ENCODE measurements around the gene GORAB.

GORAB gene

DNA sequence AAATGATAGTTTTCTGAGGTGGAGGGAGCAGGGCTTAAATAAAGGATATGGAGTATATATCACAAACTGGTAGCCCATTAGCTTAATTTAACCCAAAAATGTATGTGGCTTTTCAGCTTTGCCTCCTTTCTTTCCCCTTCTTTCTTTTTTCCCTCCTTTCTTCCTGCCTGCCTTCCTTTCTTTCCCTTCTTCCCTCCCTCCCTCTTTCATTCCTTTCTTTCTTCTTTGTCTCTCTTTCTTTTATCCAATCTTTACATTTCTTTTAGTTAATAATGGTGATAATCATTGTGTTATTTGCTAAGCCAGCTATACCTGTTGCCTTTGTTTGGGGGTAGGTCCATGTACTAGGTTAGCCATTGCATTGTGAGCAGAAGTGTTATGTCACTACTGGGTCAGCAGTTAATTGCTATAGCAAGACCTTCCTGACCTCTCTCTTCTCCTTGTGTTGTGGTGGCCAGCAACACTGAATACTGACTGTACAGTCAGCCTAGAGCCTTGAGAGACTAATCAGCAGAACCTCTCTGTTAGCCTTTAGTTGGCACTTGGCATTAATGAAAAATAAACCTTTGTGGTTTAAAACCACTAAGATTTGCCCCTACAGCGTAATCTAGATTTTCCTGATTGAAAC is 5.1 kb downstream of the GORAB start:
- DNase-seq (ENCODE audit: extremely low spot score, insufficient read length, low read depth) = no peak
- no peak for FAIRE-seq

DNA sequence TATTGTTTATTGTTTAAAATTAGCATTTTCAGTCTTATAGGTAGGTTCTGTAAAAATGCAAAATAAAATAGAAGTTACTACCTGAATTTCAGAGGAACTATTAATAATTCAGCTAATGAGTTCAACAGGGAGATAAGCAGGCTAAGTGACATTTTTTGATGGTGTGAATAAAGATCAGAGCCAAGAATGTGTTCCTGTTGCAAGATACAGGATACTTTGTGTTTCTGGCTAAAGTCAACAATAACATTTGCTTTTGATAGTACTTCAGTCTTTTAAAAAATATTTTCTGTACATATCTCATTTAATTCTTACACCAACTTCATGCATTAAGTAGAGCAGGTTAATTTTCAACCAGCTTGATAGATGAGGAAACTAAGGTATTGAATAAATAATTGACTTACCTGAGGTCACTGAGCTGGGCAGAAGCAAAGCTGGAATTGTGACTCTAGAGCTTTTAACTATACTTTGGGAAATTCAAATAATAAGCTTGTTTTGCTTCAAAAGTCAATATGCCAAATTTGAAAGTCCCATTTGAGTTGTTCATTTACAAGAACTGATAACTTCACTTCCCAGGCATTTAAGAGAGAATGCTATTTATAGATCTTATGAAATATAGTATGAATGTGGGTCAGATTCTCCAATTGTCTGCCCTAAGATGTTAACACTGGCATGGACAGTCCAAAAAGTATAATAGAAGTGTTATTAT is 6.0 kb downstream of the GORAB start:
- FAIRE-seq (no peak), DNase-seq (ENCODE audit: extremely low spot score, insufficient read length, low read depth) (no peak)

DNA sequence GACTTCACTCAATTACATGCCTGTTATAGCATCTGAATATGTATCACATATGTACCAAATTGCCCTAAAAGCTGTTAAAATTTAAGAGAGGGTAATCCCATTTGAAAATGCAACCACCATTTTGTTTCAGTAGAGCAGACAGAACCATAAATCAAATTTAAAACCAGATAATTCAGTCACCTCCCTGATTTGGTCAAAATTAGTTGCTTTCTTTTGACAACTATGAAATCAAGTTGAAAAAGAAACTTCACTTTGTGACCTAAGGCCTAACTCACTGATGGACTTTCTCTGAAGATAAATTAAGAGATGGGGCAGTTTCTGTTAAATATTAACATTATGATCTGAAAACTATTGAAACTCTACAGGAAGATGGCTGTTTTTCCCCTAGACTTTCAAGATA is 6.7 kb downstream of the GORAB start:
- FAIRE-seq = no peak
- DNase-seq (ENCODE audit: extremely low spot score, insufficient read length, low read depth) = no peak

DNA sequence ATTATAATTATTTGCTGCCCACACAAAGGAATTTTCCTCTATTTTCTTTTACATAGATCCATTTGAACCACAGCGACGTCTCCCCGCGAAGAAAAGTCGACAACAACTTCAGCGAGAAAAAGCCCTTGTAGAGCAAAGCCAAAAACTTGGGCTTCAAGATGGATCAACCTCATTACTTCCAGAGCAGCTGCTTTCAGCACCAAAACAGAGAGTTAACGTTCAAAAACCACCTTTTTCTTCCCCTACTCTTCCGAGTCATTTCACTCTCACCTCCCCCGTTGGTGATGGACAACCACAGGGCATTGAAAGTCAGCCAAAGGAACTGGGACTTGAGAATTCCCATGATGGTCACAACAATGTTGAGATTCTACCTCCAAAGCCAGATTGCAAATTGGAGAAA is 7.2 kb downstream of the GORAB start:
- FAIRE-seq (no peak), DNase-seq (ENCODE audit: extremely low spot score, insufficient read length, low read depth) (no peak)

DNA sequence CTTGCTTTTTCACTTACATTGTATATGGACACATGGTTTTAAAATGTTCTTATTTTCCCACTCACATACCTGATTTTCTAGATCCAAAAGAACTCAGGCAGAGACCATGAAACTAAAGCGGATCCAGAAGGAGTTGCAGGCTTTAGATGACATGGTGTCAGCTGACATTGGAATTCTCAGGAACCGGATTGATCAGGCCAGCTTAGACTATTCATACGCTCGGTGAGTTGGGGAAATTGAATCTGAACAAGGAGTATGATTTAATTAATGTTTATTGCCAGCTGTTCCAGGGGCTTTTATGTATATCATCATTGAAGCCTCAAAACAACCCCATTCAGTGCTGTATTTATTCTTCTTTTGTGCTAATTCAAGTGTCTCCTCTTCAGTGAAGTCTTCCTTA is 12.7 kb downstream of the GORAB start:
- FAIRE-seq (no peak), DNase-seq (ENCODE audit: extremely low spot score, insufficient read length, low read depth) (no peak)

DNA sequence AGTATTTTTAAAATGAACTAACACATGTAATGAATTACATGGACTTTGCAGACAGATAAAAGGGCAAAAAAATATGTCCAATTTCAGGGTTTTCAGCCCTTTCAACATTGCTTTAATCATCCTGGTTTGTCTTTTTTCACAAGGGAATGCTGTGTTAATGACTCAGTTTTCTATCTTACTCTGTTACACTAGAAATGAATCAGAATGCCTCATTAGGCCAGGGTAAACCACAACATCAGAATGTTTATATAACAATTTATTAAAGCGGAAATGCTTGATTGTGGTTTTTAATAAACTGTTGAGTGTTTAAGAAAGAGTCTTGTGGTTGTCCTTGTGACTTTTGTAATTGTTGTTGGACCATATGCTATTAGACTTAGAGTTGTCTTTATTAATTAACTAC is 13.5 kb downstream of the GORAB start:
- DNase-seq (ENCODE audit: extremely low spot score, insufficient read length, low read depth) (no peak), FAIRE-seq (no peak)

DNA sequence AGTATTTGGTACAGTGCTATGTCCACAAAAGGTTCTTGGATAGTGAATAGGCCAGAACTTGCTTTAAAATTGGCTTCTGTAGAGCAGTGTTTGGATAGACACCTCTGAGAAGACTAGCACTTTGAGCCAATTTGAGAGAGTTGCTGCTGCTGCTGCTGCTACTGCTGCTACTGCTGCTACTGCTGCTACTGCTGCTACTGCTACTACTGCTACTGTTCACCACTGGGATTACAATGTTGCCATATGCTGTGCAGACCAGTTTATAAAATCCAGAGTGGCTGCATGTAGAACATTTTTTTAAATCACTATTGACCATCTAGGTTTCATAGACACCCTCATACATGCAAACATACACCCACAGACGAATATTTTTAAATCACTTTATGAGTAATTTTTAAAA is 15.3 kb downstream of the GORAB start:
- FAIRE-seq = no peak
- no peak for DNase-seq (ENCODE audit: extremely low spot score, insufficient read length, low read depth)

DNA sequence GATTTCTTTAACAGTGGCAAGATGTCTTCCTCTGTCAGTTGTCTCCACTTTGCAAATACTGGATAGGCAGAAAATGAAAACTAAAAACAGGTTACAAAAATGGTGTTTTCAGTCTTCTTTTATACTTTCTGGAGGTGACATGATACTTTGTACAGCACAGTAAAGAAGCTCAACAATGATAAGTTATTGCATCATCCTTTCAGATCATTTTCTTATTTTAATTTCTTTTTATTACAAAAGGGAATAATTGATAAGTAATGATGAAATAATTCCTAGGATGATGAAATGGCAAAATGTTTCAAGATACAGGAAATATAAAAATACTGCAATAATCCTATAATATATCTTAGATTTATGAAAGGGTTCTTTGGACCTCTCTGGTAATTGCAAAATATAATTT is 16.5 kb downstream of the GORAB start:
- FAIRE-seq (no peak), DNase-seq (ENCODE audit: extremely low spot score, insufficient read length, low read depth) (no peak)

DNA sequence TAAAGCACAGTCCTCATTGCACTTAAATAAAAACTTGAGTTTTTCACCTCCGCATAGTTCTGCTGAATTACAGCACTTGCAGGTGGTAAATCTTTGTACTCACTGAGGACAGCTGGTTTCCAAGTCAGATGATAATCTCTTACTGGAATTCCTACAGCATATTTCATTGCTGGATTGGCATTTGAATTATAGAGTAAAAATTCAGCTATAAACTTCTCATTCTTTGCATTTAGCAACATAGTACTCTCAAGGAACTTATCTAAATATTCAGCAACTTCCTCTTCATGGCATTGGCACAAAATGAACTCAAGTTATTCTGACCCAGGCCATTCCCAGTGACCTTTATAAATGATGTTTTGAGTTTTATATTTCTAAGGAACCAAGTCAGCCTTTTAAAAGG is 23.4 kb downstream of the GORAB start:
- DNase-seq (ENCODE audit: extremely low spot score, insufficient read length, low read depth) = no peak
- no peak for FAIRE-seq

DNA sequence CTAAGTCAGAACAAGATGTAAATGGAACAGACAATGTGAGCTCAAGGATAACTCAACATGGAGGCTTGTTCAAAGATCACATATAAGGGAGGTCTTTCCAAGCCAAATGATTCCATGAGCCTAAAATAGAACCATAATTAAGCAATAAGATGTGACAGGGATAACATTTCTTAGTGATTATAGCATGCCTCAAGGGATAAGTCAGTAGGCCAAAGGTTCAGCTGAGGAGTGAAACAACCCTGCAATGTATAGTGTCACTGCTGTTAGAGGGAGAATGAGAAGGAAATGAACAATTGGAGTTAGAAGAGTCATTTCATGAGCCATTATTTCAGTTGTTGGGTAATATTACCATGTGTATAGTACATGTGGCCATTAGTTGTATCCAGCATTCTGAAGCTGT is 25.0 kb downstream of the GORAB start:
- DNase-seq (ENCODE audit: extremely low spot score, insufficient read length, low read depth) = no peak
- FAIRE-seq = no peak

DNA sequence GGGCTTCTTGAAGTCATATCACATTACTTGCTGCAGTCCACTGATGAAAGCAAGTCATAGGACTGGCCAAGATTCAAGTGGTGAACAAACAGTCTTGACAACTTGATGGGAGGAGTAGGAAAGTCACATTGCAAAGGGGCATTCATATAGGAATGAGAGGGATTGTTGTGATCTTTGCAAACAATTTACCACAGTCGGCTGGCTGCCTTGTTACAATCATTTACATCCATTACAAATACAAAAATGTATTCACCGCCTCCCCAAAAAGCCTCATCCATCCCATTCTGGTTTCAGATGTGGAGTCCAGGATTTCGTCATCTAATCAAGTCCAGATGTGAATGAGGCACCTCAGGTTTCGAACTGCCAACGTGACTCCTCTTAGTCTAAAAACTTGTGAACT is 26.8 kb downstream of the GORAB start:
- FAIRE-seq = no peak
- no peak for DNase-seq (ENCODE audit: extremely low spot score, insufficient read length, low read depth)

DNA sequence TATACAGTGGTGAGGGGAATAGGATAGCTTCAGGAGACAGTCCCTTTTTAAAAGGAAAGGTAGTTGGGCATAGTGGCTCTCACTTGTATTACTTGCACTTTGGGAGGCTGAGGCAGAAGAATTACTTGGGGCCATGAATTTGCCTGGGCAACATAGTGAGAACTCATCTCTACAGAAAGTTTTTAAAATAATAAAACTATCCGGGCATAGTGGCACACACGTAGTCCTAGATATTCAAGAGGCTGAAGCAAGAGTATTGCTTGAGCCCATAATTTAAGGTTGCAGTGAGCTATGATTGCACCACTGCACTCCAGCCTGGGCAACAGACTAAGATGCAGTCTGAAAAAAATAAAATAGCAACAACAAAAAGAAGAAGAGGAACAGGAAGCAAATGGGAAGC is 27.2 kb downstream of the GORAB start:
- FAIRE-seq (no peak), DNase-seq (ENCODE audit: extremely low spot score, insufficient read length, low read depth) (no peak)

DNA sequence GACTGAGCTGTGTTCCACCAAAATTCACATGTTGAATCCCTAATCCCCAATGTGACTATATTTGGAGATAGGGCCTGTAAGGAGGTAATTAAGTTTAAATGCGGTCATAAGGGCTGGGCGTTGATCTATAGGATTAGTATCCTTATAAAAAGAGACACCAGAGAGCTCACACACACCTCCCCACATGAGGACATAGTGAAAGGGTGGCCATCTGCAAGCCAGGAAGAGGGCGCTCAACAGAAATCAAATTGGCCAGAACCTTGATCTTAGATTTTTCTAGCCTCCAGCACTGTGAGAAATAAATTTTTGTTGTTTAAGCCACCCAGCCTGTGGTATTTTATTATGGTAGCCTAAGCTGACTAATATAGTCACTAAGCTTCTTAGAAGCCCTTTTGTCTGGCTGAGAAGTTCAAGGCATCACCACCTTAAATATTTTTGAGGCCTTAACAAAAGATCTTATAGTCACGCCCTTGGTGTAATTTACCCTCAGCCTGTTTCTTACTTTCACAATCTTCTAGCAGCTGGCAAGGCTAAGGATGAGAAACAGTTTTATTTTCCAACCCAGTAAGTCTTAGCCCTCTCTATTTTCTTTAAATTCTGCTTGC is 28.8 kb downstream of the GORAB start:
- FAIRE-seq = no peak
- DNase-seq (ENCODE audit: extremely low spot score, insufficient read length, low read depth) = no peak

DNA sequence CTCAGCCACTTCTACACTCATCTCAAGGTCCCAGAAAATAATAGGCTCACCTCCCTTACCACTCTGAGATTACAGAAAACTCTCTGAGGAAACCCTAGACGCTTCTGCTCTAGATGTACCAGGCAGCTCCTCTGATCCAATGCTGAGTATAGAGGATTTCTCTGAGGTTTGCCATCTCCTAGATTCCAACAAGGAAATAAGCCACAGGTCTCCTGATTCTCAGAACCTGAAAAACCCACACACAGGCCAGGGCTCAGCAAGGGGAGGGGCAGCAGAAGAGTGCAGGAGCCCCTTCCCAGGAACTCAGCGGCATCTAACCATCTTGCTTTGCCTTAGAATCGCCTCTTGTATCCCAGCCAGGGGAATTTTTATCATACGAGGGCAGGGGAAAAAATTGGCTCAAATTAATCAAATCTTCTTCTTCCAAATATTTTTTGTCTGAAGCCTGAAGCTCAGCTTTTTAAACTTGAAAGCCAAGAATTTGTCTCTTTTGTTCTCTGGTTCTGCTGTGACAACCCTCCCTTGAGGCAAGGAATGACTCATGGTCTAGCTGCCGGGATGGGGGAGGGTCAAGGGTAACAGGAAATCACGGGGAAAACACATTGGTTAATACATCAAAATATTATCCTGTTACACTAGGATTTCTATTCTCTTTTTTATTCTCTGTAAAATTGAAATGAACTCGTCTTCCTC is 30.8 kb downstream of the GORAB start:
- DNase-seq (ENCODE audit: extremely low spot score, insufficient read length, low read depth) = peak; percentile 5
- FAIRE-seq = no peak

DNA sequence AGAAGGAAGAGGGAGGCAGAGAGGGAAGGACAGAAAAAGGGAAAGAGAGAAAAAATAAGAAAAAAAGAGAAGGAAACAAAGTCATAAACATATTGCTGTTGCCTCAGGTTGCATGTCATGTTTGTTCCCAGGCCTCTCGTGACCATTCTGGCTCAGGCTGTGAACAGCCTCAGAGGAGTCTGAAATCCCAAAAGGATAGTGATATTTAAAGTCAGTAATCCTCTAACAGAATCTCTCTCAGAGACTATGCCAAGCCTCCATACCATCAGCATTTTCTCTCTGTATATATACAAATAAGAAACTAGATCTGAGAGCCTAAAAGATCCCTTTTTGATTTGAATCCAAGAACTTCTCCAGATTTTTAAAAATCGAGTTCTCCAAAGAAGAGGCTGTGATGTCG is 35.2 kb downstream of the GORAB start:
- FAIRE-seq = no peak
- DNase-seq (ENCODE audit: extremely low spot score, insufficient read length, low read depth) = no peak

DNA sequence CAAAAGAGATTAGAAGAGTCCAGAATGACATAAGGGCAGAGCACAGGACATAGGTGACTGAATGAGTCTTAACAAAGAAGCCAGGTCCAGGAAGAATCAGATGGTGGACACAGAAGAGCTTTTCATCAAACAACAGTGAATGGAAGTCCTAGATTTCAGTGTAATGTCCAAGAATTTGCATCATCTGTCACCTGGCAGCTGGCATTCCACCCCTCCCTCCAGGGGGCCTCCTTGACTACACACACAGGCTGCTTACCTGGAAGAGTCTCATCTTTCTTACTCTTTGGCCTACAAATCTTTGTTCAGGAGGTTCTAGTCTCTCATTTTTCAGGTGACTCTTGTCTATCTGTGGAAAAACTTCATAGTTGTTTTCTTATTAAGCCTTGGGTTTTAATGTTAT is 36.2 kb downstream of the GORAB start:
- DNase-seq (ENCODE audit: extremely low spot score, insufficient read length, low read depth) (no peak), FAIRE-seq (no peak)

DNA sequence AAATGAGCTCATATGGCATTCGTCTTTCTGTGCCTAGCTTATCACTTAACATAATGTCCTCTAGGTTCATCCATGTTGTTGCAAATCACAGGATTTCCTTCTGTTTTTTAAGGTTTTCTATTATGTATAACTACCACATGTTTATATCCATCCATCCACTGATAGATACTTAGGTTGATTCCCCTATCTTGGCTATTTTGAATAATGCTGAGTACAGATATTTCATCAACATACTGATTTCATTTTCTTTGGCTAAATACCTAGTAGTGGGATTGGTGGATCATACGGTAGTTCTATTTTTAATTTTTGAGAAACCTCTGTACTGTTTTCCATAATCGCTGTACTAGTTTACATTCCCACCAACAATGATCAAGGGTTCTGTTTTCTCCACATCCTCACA is 45.0 kb downstream of the GORAB start:
- no peak for DNase-seq (ENCODE audit: extremely low spot score, insufficient read length, low read depth)
- no peak for FAIRE-seq

DNA sequence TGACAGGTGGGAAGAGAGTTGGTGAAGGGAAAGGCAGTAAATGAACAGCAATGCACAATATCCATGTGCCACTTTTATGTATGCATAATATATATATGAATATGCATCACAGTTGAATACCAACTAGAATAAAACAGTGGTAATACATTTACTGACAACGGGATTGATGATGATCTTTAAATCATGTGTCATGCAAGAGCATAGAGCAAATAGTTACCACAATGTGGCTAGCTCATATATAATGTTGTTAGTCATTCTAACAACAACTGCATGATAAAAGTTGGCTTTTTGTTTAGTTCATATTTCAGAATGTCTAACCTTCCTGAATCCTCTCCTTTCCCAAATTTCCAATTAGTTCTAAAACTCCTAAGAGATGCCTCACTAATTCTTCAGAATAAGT is 46.4 kb downstream of the GORAB start:
- no peak for DNase-seq (ENCODE audit: extremely low spot score, insufficient read length, low read depth)

DNA sequence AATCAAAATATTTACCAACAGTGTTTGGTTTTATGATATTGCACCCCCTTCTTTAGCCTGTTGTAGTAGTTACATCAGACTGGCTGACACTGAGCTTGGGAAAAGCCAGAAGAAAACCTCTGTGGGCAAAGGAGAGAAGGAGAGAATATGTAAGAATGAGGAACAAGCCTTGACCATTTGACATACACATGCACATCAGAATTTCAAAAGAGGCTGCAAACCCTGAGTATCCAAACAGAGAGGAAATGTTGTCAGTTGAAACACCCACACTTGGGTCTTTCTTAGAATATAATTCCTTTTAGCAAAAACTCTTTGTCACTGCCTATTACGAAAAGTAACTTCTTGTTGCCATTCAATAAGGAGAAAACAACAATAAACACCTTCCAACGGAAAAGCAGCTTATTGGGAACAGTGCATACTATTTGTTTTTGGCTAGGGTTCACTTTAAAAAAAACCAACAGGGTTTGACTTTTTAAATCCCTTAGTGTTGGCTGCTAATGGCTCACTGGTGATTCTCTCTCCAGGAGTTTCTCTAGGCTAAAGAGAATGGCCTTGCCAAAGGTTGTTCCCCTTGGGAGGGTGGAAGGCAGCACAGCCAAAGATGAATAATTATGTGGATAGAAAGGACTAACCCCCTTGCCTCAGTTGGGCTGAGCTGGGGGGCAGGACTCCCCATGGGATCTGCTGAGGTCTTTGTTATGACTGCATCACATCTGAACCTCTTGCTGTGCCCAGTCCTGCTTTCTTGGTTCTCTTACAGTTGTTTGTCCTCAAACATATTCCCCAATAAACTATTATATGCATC is 48.9 kb downstream of the GORAB start:
- no peak for DNase-seq (ENCODE audit: extremely low spot score, insufficient read length, low read depth)
- FAIRE-seq = no peak

More for the DNA sequence above, 46.4 kb downstream of the GORAB start:
- no peak for FAIRE-seq

DNA sequence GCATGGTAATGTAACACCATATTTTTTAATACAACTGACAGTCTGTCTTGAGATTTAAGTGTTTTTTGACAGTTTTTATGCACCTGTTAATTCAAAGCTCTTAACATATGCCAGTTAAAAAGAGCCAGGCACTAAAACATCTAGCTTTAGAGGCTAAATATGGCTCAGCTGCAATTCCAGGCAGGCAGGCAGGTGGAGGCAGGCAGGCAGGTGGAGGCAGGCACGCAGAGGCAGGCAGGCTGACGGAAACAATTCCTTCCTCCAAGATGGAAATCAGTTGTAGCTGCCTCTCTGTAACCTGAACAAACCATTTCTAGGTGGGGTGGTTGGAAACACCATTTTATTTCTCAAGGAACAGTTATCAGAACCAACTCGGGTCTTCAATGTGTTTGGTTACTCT is 51.2 kb downstream of the GORAB start:
- DNase-seq (ENCODE audit: extremely low spot score, insufficient read length, low read depth) = no peak
- no peak for FAIRE-seq

All from GM18507 (cell line).